Heart right ventricle (tissue), 16 donors: ENCODE measurements around the gene CALM3. TPM values are rescaled to one million over a fixed set of nuclear protein-coding genes. Genes with fewer than 3 reads are reported as not detected.

Experiments
- ATAC-seq, 8 donors: fragments of 200-7000 bp; cut with Tn5 transposase; one replicate each; pipeline ENCODE4 v1.9.1; 2020; ENCODE audit warnings: mild to moderate bottlenecking in 8 of 8, moderate library complexity in 8 of 8, moderate number of reproducible peaks in 1 of 8
- DNase-seq, 2 donors: peaks; one replicate each; pipeline ENCODE4 v3.0.0-alpha.2; 2020
- H3K27ac ChIP-seq, 10 donors: fragments of 200-600 bp; sonication (generic) in 2 of 10; one replicate each; pipeline versions ENCODE4 v1.5.0 to v1.8.0; 2020 to 2022; ENCODE audit warnings: mild to moderate bottlenecking in 3 of 10
- H3K27me3 ChIP-seq, 7 donors: fragments of 200-600 bp; one replicate each; pipeline ENCODE4 v1.8.0; 2021 to 2022; ENCODE audit warnings: mild to moderate bottlenecking in 2 of 7
- H3K36me3 ChIP-seq, 9 donors: fragments of 200-600 bp; sonication (generic) in 1 of 9; one replicate each; pipeline versions ENCODE4 v1.5.0 to v1.8.0; 2020 to 2022; ENCODE audit warnings: mild to moderate bottlenecking in 2 of 9
- H3K4me1 ChIP-seq, 9 donors: fragments of 200-600 bp; sonication (generic) in 1 of 9; one replicate each; pipeline versions ENCODE4 v1.5.0 to v1.8.0; 2020 to 2022; ENCODE audit warnings: mild to moderate bottlenecking in 4 of 9
- H3K4me3 ChIP-seq, 10 donors: fragments of 200-600 bp; sonication (generic) in 2 of 10; one replicate each; pipeline versions ENCODE4 v1.5.0 to v1.8.0; 2020 to 2022; ENCODE audit warnings: mild to moderate bottlenecking in 7 of 10, moderate library complexity in 2 of 10
- H3K9me3 ChIP-seq, 11 donors: fragments of 200-600 bp in 10 of 11; sonication (generic) in 2 of 11; one replicate each; pipeline versions ENCODE4 v1.5.0 to v1.8.0; 2013 to 2022; ENCODE audit warnings: mild to moderate bottlenecking in 2 of 11, control low read depth in 1 of 11, moderate library complexity in 1 of 11
- CTCF ChIP-seq, 9 donors: fragments of 200-600 bp; sonication (generic) in 2 of 9; IDR thresholded peaks; one replicate each; pipeline versions ENCODE4 v1.5.0 to v1.8.0; 2021 to 2022; ENCODE audit warnings: antibody characterized with exemption in 9 of 9, mild to moderate bottlenecking in 5 of 9, moderate library complexity in 1 of 9
- WGBS, 2 donors: extraction: QIAGEN DNeasy Blood & Tissue Kit; methylation state at CpG; one replicate each; pipeline ENCODE4 v1.1.7; 2013; ENCODE audit warnings: inconsistent platforms in 1 of 2; 5-methylcytosine and 5-hydroxymethylcytosine counted together
- intact Hi-C, 10 donors: fragments of 100-400 bp; cut with DNase I; formaldehyde crosslinking; loops; one replicate each; pipeline versions ENCODE4 v1.11.1 to v1.14.2; 2022
- polyA plus RNA-seq, 2 donors: library from polyadenylated mRNA; stranded (reverse); fragments of 200-250 nt; gene quantifications; one replicate each; pipeline ENCODE4 v1.2.3, GENCODE V29; 2013
- total RNA-seq, 10 donors: library from RNA; stranded (reverse); fragmentation: NEBNext Ultra II Directional in 3 of 10; extraction: Animal tissue kit (Norgen Biotek cat#: 25700) in 3 of 10; gene quantifications; one replicate each; pipeline versions ENCODE4 v1.2.1 to v1.2.4, GENCODE V29; 2021 to 2023
- donor health status: Arrhythmogenic right ventricular cardiomyopathy.
- donor health status: ischemic (EF 13 %, LVEDD 7.1; RV severe dilation, severe dysfunction).
- donor health status: healthy with polysubstance abuse.
- donor health status: DM: no; HTN: yes; CAD: no.
- donor health status: DM: no; HTN: no; CAD: no.
- donor health status: ischemic (EF 25% LVEDD 6.9; RV normal size, moderate dysfunction).
- donor health status: ischemic (EF 25% LVEDD 5.7; RV mildly dilated, moderate dysfunction).
- donor health status: healthy.
- donor health status: DM: yes; HTN: yes; CAD: no.
- donor health status: Ischemic cardiomyopathy.
- donor health status: ischemic (EF 35%, LVEDD 5.7; RV mildly dilated, moderate dysfunction).
- donor health status: nonischemic (EF 11% LVEDD 7.7; RV severe dilation, severe dysfunction).
- donor health status: DM: yes; HTN: yes; CAD: no.
- donor health status: PGD.
- donor health status: ischemic (EF 29% LVEDD 5.4; RV normal size, mild dysfunction).
- donor health status: nonischemic (EF 23%, LVEDD 6.1; RV moderate dilation, normal function).

Gene CALM3
- total and polyA plus RNA-seq, 12 donors, result 214 to 488 (median 298) TPM

GRCh38 chr19:46620267-46620666, 19.1 kb downstream of the CALM3 start:
- Histone ChIP-seq H3K4me3 (peak overlapping the region in 1 of 10 donors; percentile 39), H3K4me1 (peaks cover 21 to 79% (median 71%) of the 10 kb centered on the region in 9 donors), H3K27me3 (no peaks in the 10 kb centered on the region), H3K9me3 (no peaks in the 10 kb centered on the region), H3K27ac (peak overlapping the region in 9 of 10 donors; percentile 41 to 79 (median 69)), H3K36me3 (no peaks in the 10 kb centered on the region)
- intact Hi-C loops, result no loop called here
- ATAC-seq (no peak), DNase-seq (no peak)
- 90 to 93% methylated on average over 3 of the region's 3 CpGs for WGBS, 2 donors
- no peak for TF ChIP-seq CTCF (IDR thresholded peaks at IDR 0.05)

- Histone ChIP-seq H3K27me3 (no peaks in the 10 kb centered on the region), H3K4me1 (peaks cover 21 to 84% (median 75%) of the 10 kb centered on the region in 9 donors), H3K36me3 (no peaks in the 10 kb centered on the region), H3K27ac (peak overlapping the region in 9 of 10 donors; percentile 41 to 79 (median 69)), H3K4me3 (peak overlapping the region in 7 of 10 donors; percentile 14 to 49 (median 45)), H3K9me3 (no peaks in the 10 kb centered on the region)
- 52 to 58% methylated on average over 6 of the region's 6 CpGs for WGBS, 2 donors
- no peak for DNase-seq
- intact Hi-C loops, result no loop called here
- no peak for TF ChIP-seq CTCF (IDR thresholded peaks at IDR 0.05)
- peak in 1 of 8 donors; percentile 5 for ATAC-seq
These were observed 19.6 kb downstream of the CALM3 start for GRCh38 chr19:46620716-46621115.

- WGBS, 2 donors, result 54 to 63% methylated on average over 32 of the region's 32 CpGs
- no peak for DNase-seq
These were observed 20.3 kb downstream of the CALM3 start for GRCh38 chr19:46621191-46622117.

GRCh38 chr19:46622118-46622446, 21.0 kb downstream of the CALM3 start:
- H3K9me3 ChIP-seq, result no peaks in the 10 kb centered on the region
- DNase-seq, result no peak
- peak overlapping the region in 9 of 10 donors; percentile 8 to 49 (median 41) for H3K4me3 ChIP-seq
- no peak for ATAC-seq
- H3K36me3 ChIP-seq, result no peaks in the 10 kb centered on the region
- no peaks in the 10 kb centered on the region for H3K27me3 ChIP-seq
- TF ChIP-seq CTCF (IDR thresholded peaks at IDR 0.05), result no peak
- intact Hi-C loops, result no loop called here
- 63 to 66% methylated on average over 7 of the region's 7 CpGs for WGBS, 2 donors
- peaks cover 28 to 89% (median 78%) of the 10 kb centered on the region in 9 donors for H3K4me1 ChIP-seq
- H3K27ac ChIP-seq, result peak overlapping the region in 7 of 10 donors; percentile 40 to 79 (median 74)

More at GRCh38 chr19:46621191-46622117, 20.3 kb downstream of the CALM3 start:
- Histone ChIP-seq H3K27me3 (no peaks in the 10 kb centered on the region), H3K9me3 (no peaks in the 10 kb centered on the region), H3K4me1 (peaks cover 22 to 89% (median 81%) of the 10 kb centered on the region in 9 donors), H3K4me3 (peak overlapping the region in 9 of 10 donors; percentile 8 to 49 (median 41)), H3K27ac (peak overlapping the region in 9 of 10 donors; percentile 41 to 79 (median 69)), H3K36me3 (no peaks in the 10 kb centered on the region)
- TF ChIP-seq CTCF (IDR thresholded peaks at IDR 0.05), result peak in 2 of 9 donors; percentile 5 to 8
- ATAC-seq, result no peak
- intact Hi-C loops, result no loop called here
